GM12873 (cell line): ENCODE data around the gene YTHDC1.

Experiments
- TF ChIP-seq, protein P1 (sequence below): IDR thresholded peaks from 2 replicates; pipeline ENCODE4 v1.5.1; 2012; ENCODE audit warnings: low read depth, mild to moderate bottlenecking, moderate library complexity, low read length, control low read depth; ENCODE audit not compliant: insufficient read depth; ENCODE audit errors: missing control alignments

The YTHDC1 gene

GRCh38 chr4:68383115-68383514, 33.2 kb upstream of the YTHDC1 start:
- TF ChIP-seq, protein P1, sequence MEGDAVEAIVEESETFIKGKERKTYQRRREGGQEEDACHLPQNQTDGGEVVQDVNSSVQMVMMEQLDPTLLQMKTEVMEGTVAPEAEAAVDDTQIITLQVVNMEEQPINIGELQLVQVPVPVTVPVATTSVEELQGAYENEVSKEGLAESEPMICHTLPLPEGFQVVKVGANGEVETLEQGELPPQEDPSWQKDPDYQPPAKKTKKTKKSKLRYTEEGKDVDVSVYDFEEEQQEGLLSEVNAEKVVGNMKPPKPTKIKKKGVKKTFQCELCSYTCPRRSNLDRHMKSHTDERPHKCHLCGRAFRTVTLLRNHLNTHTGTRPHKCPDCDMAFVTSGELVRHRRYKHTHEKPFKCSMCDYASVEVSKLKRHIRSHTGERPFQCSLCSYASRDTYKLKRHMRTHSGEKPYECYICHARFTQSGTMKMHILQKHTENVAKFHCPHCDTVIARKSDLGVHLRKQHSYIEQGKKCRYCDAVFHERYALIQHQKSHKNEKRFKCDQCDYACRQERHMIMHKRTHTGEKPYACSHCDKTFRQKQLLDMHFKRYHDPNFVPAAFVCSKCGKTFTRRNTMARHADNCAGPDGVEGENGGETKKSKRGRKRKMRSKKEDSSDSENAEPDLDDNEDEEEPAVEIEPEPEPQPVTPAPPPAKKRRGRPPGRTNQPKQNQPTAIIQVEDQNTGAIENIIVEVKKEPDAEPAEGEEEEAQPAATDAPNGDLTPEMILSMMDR, result no peak

- TF ChIP-seq, protein P1, result no peak
These were observed 28.3 kb upstream of the YTHDC1 start for GRCh38 chr4:68378226-68378625.

- TF ChIP-seq, protein P1, result peak; percentile 87
These were observed 26.0 kb upstream of the YTHDC1 start for GRCh38 chr4:68375667-68376559.

DNA sequence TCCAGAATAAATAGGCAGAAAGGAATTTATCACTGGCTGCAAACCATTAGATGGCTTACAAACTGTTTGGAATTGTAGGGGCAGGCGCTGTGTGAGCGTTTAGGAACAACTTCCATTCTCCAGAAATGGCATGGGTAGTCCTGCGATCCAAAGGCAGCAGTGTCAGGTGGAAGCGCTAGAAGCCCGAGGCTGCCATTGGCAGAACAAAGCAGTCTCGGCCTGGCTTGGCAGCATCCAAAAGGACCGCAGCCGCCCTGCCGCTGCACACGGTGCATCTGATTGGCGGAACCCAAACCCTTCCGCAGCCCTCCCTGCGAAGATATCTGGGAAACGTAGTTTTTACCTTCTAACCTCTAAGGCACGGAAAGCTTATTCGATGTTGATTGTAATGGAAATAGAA, 23.6 kb upstream of the YTHDC1 start:
- TF ChIP-seq, protein P1, result no peak

- TF ChIP-seq, protein P1, result no peak
These were observed 22.7 kb upstream of the YTHDC1 start for GRCh38 chr4:68372588-68372987.

DNA sequence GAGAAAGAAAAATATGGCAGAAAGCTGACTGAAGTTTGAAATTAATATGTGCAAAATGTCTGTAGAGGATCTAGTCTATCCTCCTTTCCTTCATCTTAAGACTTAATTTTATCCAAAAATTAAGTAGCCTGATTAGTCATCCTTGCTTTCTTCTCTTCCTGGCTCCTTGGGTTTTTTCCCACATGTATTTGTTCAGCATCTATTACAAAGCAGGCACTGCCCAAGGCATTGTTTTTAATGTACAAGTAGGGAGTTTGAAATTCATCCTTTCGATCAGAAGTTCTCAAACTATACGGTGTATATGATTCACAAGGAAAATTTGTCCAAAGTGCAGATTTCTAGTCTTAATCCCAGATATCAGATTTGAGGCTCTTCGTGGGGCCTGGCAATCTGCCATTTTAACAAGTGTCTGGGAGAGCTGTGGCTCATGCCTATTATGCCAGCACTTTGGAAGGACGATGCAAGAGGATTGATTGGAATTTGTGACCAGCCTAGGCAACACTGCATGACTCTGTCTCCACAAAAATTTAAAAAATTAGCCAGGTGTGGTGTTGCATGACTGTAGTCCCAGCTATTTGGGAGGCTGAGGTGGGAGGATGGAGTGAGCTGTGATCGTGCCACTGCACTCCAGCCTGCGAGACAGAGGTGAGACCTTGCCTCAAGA, 19.4 kb upstream of the YTHDC1 start:
- TF ChIP-seq, protein P1, result no peak

- TF ChIP-seq, protein P1, result no peak
These were observed 18.8 kb upstream of the YTHDC1 start for GRCh38 chr4:68368691-68369131.
